Central memory CD4-positive, alpha-beta T cell (primary cell): ENCODE measurements around the gene HOXA5.

Experiments
- DNase-seq: peaks from one replicate; pipeline ENCODE4 v3.0.0; 2022

Gene HOXA5

GRCh38 chr7:27104341-27105058 lies 39.0 kb downstream of the HOXA5 start:
- DNase-seq: no peak

GRCh38 chr7:27103489-27104226 lies 39.8 kb downstream of the HOXA5 start:
- no peak for DNase-seq

GRCh38 chr7:27102581-27103442 lies 40.7 kb downstream of the HOXA5 start, which contains the start of gene HOXA2:
Gene HOXA2, minus strand, starts transcription at chr7:27102683. Its CDS starts 183 bp downstream, at chr7:27102500.
- DNase-seq: no peak

- no peak for DNase-seq
Observed at GRCh38 chr7:27101957-27102580, 41.4 kb downstream of the HOXA5 start.

- DNase-seq: no peak
Observed at GRCh38 chr7:27101171-27101956, 42.1 kb downstream of the HOXA5 start.

GRCh38 chr7:27100694-27101170 lies 42.7 kb downstream of the HOXA5 start:
- no peak for DNase-seq

- no peak for DNase-seq
Observed at GRCh38 chr7:27099453-27100370, 43.8 kb downstream of the HOXA5 start.

GRCh38 chr7:27098578-27099451 lies 44.7 kb downstream of the HOXA5 start:
- no peak for DNase-seq

GRCh38 chr7:27097686-27098577 lies 45.5 kb downstream of the HOXA5 start:
- no peak for DNase-seq

- no peak for DNase-seq
Observed at GRCh38 chr7:27096768-27097514, 46.5 kb downstream of the HOXA5 start.

- DNase-seq: peak; percentile 71
Observed at GRCh38 chr7:27095897-27096767, 47.3 kb downstream of the HOXA5 start, which contains the start of gene HOXA1. Gene HOXA1, minus strand, starts transcription at chr7:27096000. Its CDS starts 88 bp downstream, at chr7:27095912.

- no peak for DNase-seq
Observed at GRCh38 chr7:27095050-27095896, 48.2 kb downstream of the HOXA5 start.

- no peak for DNase-seq
Observed at GRCh38 chr7:27094304-27095049, 49.0 kb downstream of the HOXA5 start.

GRCh38 chr7:27093184-27093895 lies 50.1 kb downstream of the HOXA5 start:
- DNase-seq: no peak
